PC-9 (cell line): Measurements from ENCODE around the gene HOXC6. TPM values are rescaled to one million over a fixed set of nuclear protein-coding genes. Genes with fewer than 3 reads are reported as not detected.

Source experiments
- BruUV-seq: library from RNA; stranded (reverse); fragments of 400-500 nt; replicated peaks from 2 replicates; lab custom pipeline; 2021; lab: Mats Ljungman, UMichigan
- CTCF ChIA-PET: fragments of 300-600 bp; sonication (Branson Sonifier 250); formaldehyde crosslinking; loops from one replicate; lab custom pipeline; 2022; ENCODE audit warnings: antibody characterized with exemption; lab: Charles Lee
- POLR2A ChIA-PET: fragments of 300-600 bp; sonication (Branson Sonifier 250); formaldehyde crosslinking; loops from one replicate; lab custom pipeline; 2022; ENCODE audit warnings: antibody characterized with exemption; ENCODE audit not compliant: unreplicated experiment; lab: Charles Lee
- DNase-seq, 2 experiments: peaks; one replicate each; pipeline versions ENCODE4 v3.0.0 to v3.0.0-alpha.2; 2015 to 2022; ENCODE audit warnings: mixed read lengths in 1 of 2
- H2AFZ ChIP-seq: fragments of 200-600 bp; sonication (generic); 2 replicates; pipeline ENCODE4 v1.8.1; 2017; ENCODE audit warnings: antibody characterized with exemption
- H3F3A ChIP-seq: fragments of 200-600 bp; sonication (generic); 2 replicates; pipeline ENCODE4 v1.8.1; 2017; ENCODE audit warnings: antibody characterized with exemption, mild to moderate bottlenecking, low read depth; ENCODE audit not compliant: insufficient read depth
- H3K27ac ChIP-seq: fragments of 200-600 bp; sonication (generic); 2 replicates; pipeline ENCODE4 v1.6.1; 2016; ENCODE audit warnings: mixed run types
- H3K27me3 ChIP-seq: fragments of 200-600 bp; sonication (generic); 2 replicates; pipeline ENCODE4 v1.6.1; 2016; ENCODE audit warnings: low read depth, mixed run types; ENCODE audit not compliant: insufficient read depth
- H3K36me3 ChIP-seq: fragments of 200-600 bp; sonication (generic); 2 replicates; pipeline ENCODE4 v1.6.1; 2016; ENCODE audit warnings: low read depth, mixed run types
- H3K4me1 ChIP-seq: fragments of 200-600 bp; sonication (generic); replicated peaks from 2 replicates; pipeline ENCODE4 v1.6.1; 2016; ENCODE audit warnings: mixed run types; ENCODE audit not compliant: insufficient read depth
- H3K4me2 ChIP-seq: fragments of 200-600 bp; sonication (generic); 2 replicates; pipeline ENCODE4 v1.6.1; 2017; ENCODE audit warnings: mixed run types
- H3K4me3 ChIP-seq: fragments of 200-600 bp; sonication (generic); 2 replicates; pipeline ENCODE4 v1.6.1; 2016; ENCODE audit warnings: mixed run types
- H3K79me2 ChIP-seq: fragments of 200-600 bp; sonication (generic); 2 replicates; pipeline ENCODE4 v1.6.1; 2017; ENCODE audit warnings: low read depth, mixed run types
- H3K9me2 ChIP-seq: fragments of 200-600 bp; sonication (generic); 2 replicates; pipeline ENCODE4 v1.8.1; 2017; ENCODE audit warnings: mild to moderate bottlenecking; ENCODE audit not compliant: insufficient read depth
- H3K9me3 ChIP-seq: fragments of 200-600 bp; sonication (generic); 2 replicates; pipeline ENCODE4 v1.8.1; 2016; ENCODE audit warnings: low read depth; ENCODE audit not compliant: insufficient read depth
- H4K20me1 ChIP-seq: fragments of 200-600 bp; sonication (generic); 2 replicates; pipeline ENCODE4 v1.8.1; 2017; ENCODE audit not compliant: insufficient read depth
- EZH2 ChIP-seq: fragments of 200-600 bp; sonication (generic); IDR thresholded peaks from 2 replicates; pipeline ENCODE4 v1.8.0; 2017; ENCODE audit warnings: antibody characterized with exemption, low read depth
- intact Hi-C: fragments of 100-400 bp; cut with micrococcal nuclease; formaldehyde crosslinking; loops from one replicate; pipeline ENCODE4 v1.10.0; 2022; ENCODE audit not compliant: unreplicated experiment
- total RNA-seq: library from RNA; stranded (reverse); gene quantifications from 2 replicates; pipeline ENCODE4 v1.2.3, GENCODE V29; 2021
- TF ChIP-seq, protein P1 (sequence below): fragments of 200-600 bp; sonication (generic); conservative IDR thresholded peaks from 2 replicates; pipeline ENCODE4 v1.6.1; 2017; ENCODE audit warnings: mixed run types, antibody characterized with exemption, mild to moderate bottlenecking, moderate library complexity

The HOXC6 gene
- total RNA-seq, 1 experiment from 2014 or later: 4.1 TPM

DNA sequence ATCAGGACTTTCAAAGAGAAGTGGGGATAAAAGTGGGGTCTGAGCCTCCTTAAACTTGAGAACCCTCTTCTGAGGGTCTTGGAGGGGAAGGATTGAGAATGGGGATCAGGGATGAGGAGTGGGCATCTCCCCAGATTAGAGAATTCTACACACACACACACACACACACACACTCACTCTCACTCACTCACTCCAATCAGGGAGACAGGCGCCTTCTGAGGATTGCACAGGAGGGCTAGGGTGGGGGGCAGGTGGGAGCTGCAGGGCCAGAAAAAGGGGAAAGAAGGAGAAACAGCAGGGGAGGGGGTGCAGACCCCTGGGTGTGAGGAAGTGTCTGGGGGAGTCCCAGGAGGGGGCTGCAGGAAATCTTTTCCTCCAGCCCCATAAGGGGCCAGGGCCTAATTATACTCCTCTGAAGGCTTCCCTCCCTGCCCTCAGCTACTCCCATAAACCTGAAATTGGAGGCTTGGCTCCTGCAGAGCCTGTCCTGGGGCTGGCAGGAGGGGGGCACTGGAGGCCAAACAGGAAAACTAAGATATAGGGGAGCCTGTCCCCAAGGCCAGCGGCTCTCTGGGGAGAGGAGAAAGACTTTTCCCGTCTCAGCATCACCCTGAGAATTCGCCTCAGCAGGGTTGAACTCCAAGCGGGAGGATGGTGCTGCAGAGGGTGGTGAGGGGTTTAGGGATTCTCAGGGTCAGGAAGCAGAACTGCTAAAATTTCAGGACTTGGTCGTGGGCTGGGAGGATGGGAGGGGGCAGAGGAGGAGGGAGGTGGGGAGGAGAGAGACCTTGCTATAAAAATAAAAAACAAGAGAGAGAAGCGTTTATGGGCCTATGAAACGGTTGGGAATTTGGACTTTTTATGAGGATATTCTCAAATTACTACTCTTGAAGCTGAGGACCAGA lies 26.7 kb upstream of the HOXC6 start:
- Histone ChIP-seq H3K9me3 (no peaks in the 10 kb centered on the region), H3K79me2 (peaks cover 2% of the 10 kb centered on the region; the same call in 1 of the 2 replicates), H3K4me3 (no peak overlapping the region), H2AFZ (no peak overlapping the region), H3K4me2 (no peak overlapping the region), H3K36me3 (no peaks in the 10 kb centered on the region), H3F3A (peaks cover 4% of the 10 kb centered on the region; the same call in 1 of the 2 replicates), H3K9me2 (no peaks in the 10 kb centered on the region), H3K4me1 (no peaks in the 10 kb centered on the region), H3K27me3 (no peaks in the 10 kb centered on the region), H3K27ac (no peak overlapping the region), H4K20me1 (no peaks in the 10 kb centered on the region)
- CTCF ChIA-PET: interaction anchor here (0.5 to 0.6 kb wide), 2 partner anchors 11 to 191 kb away, joined by 3 to 8 read pairs; no protein-coding TSS in a partner anchor
- no peak for DNase-seq
- BruUV-seq: no TSS peak
- POLR2A ChIA-PET: no interaction called here
- intact Hi-C loops: no loop called here
- no peak for TF ChIP-seq EZH2
- TF ChIP-seq, protein P1, sequence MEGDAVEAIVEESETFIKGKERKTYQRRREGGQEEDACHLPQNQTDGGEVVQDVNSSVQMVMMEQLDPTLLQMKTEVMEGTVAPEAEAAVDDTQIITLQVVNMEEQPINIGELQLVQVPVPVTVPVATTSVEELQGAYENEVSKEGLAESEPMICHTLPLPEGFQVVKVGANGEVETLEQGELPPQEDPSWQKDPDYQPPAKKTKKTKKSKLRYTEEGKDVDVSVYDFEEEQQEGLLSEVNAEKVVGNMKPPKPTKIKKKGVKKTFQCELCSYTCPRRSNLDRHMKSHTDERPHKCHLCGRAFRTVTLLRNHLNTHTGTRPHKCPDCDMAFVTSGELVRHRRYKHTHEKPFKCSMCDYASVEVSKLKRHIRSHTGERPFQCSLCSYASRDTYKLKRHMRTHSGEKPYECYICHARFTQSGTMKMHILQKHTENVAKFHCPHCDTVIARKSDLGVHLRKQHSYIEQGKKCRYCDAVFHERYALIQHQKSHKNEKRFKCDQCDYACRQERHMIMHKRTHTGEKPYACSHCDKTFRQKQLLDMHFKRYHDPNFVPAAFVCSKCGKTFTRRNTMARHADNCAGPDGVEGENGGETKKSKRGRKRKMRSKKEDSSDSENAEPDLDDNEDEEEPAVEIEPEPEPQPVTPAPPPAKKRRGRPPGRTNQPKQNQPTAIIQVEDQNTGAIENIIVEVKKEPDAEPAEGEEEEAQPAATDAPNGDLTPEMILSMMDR: no peak

DNA sequence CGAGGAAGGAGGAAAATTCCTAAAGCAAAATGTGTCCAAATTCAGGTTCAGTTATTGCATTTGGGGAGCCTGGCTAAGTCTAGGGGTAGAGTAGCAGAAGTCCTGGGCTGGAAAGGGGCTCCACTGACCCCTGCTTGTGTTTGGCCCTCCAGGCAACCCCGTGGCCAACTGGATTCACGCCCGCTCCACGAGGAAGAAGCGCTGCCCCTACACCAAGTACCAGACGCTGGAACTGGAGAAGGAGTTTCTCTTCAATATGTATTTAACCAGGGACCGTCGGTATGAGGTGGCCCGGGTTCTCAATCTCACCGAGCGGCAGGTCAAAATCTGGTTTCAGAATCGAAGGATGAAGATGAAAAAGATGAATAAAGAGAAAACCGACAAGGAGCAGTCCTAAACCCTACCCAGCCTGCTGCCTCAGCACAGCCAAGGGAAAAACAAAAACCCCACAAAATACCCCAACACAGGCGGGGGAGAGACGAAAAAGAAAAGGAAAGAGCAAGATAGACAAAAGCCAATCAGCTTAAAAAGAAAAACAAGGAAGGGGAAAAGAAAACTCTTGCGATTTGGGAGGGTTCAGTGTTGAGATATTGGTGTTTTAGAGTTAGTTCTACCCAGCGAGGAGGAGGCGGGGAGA lies 25.8 kb upstream of the HOXC6 start:
- H3K9me2 ChIP-seq: no peaks in the 10 kb centered on the region
- no peak overlapping the region for H3K4me3 ChIP-seq
- intact Hi-C loops: no loop called here
- no peaks in the 10 kb centered on the region for H4K20me1 ChIP-seq
- BruUV-seq: no TSS peak
- H3K27ac ChIP-seq: no peak overlapping the region
- TF ChIP-seq, protein P1: no peak
- TF ChIP-seq EZH2: no peak
- no peaks in the 10 kb centered on the region for H3K27me3 ChIP-seq
- H3K4me1 ChIP-seq: no peaks in the 10 kb centered on the region
- CTCF ChIA-PET: interaction anchor here (0.6 kb wide), 1 partner anchor 12 kb away, joined by 3 read pairs; no protein-coding TSS in a partner anchor
- H3K79me2 ChIP-seq: no peaks in the 10 kb centered on the region
- no peak overlapping the region for H3K4me2 ChIP-seq
- POLR2A ChIA-PET: no interaction called here
- no peak for DNase-seq
- no peaks in the 10 kb centered on the region for H3K9me3 ChIP-seq
- no peak overlapping the region for H2AFZ ChIP-seq
- H3F3A ChIP-seq: peaks cover 4% of the 10 kb centered on the region; the same call in 1 of the 2 replicates
- H3K36me3 ChIP-seq: no peaks in the 10 kb centered on the region

DNA sequence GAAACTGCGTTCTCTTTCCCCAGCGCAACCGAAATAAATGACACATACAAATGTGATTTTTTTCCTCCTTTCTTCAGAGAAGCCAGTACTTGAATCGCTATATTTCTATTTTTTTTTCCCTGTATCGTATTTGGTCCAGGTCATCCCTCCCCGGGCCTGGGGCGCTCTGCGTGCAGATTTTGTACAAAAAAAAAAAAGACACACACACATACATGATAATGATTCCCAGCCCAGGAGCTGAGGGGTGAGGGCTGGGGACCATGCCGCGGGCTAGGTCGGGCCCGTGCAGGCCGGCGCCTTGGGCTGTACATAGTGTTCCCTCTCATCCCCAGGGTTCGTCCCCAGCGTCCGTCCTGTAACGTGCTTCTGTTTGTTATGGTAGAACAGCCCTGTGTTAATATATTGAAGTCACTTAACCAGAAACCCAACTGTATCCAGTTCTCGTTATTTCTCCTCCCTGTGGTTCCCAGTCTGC lies 25.3 kb upstream of the HOXC6 start:
- H3K79me2 ChIP-seq: no peaks in the 10 kb centered on the region
- H3K27me3 ChIP-seq: no peaks in the 10 kb centered on the region
- DNase-seq: no peak
- H3F3A ChIP-seq: peaks cover 4% of the 10 kb centered on the region; the same call in 1 of the 2 replicates
- H3K27ac ChIP-seq: no peak overlapping the region
- POLR2A ChIA-PET: no interaction called here
- no peak for TF ChIP-seq EZH2
- intact Hi-C loops: no loop called here
- no peak overlapping the region for H3K4me3 ChIP-seq
- no peaks in the 10 kb centered on the region for H3K9me2 ChIP-seq
- H3K4me1 ChIP-seq: no peaks in the 10 kb centered on the region
- no peak overlapping the region for H3K4me2 ChIP-seq
- no peaks in the 10 kb centered on the region for H4K20me1 ChIP-seq
- CTCF ChIA-PET: no interaction called here
- no peak overlapping the region for H2AFZ ChIP-seq
- H3K9me3 ChIP-seq: no peaks in the 10 kb centered on the region
- no peaks in the 10 kb centered on the region for H3K36me3 ChIP-seq
- no TSS peak for BruUV-seq
